Left cardiac atrium (tissue), 4 donors: ENCODE measurements around the gene EXT2. TPM values are rescaled to one million over a fixed set of nuclear protein-coding genes. Genes with fewer than 3 reads are reported as not detected.

ENCODE experiments used
- ATAC-seq, 2 donors: fragments of 200-7000 bp; cut with Tn5 transposase; one replicate each; pipeline ENCODE4 v1.9.1; 2020; ENCODE audit warnings: mild to moderate bottlenecking in 2 of 2, moderate library complexity in 2 of 2
- DNase-seq: peaks from one replicate; pipeline ENCODE4 v3.0.0-alpha.2; 2020
- intact Hi-C, 2 donors: fragments of 100-400 bp; cut with DNase I; formaldehyde crosslinking; loops; one replicate each; pipeline versions ENCODE4 v1.14.1 to v1.15.1; 2022 to 2023
- total RNA-seq, 2 donors: library from RNA; stranded (reverse); fragmentation: NEBNext Ultra II Directional; extraction: Animal tissue kit (Norgen Biotek cat#: 25700); gene quantifications; one replicate each; pipeline ENCODE4 v1.2.1, GENCODE V29; 2021
- donor health status: DM: no; HTN: yes; CAD: no.
- donor health status: DM: no; HTN: yes; CAD: no; lungs with severe emphysema.
- donor health status: DM: yes; HTN: yes; CAD: no.
- donor health status: Dilated cardiomyopathy.

EXT2 gene
- total RNA-seq, 2 donors from 2014 or later: 33.7 to 34.6 TPM

DNA sequence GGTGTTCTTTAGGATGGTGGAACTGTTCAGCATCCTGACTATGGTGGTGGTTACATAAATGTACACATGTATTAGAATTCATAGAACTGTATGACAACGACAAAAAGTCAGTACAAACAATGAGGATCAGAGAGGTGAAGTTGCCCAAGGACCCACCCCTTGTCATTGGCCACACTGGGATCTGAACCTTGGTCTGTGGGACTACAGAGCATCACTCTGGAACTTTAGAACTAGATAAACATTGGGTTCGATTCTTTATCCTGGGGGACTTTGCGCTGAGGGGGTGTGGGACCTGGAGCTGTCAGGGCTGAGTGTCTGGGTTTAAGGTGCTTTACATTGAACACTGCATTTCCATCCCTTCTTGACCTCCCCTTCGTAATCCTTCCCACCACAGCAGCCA, 12.8 kb upstream of the EXT2 start:
- ATAC-seq: no peak
- no peak for DNase-seq
- intact Hi-C loops: no loop called here

DNA sequence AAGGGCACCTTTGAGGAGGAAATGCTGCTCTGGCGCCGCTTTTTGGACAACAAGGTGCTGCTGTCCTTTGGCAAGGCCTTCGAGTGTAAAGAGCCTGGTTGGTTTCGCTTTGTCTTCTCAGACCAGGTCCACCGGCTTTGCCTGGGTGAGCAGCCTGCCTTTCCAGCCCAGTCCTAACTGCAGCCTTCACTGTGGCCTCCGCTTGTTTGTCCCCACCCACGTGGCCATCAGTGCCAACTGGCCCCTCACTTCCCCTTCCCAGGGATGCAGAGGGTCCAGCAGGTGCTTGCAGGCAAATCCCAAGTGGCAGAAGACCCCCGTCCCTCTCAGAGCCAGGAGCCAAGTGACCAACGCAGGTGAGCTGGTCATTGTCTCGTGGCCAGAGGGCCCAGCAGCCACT, 12.0 kb upstream of the EXT2 start:
- no peak for ATAC-seq
- DNase-seq: no peak
- intact Hi-C loops: no loop called here

DNA sequence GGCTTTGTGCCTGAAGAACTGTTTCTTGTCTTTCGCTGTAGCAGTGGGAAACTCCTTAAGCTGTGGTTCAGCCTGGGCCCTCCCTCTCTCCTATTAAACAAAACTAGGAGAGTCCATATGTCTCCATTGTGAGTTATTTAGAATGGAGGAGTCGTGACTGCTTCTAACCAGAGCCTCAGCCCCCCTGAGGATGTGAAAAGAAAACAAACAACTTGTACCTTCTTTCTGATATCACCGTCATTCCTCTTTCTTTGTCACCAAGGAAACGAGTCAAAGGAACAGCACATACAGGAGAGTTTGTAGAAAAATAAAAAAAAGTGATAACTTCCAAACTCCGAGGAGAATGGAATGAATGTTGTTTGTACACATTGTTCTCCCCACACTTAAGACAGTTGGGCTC, 11.6 kb upstream of the EXT2 start:
- intact Hi-C loops: no loop called here
- ATAC-seq: no peak
- DNase-seq: no peak

DNA sequence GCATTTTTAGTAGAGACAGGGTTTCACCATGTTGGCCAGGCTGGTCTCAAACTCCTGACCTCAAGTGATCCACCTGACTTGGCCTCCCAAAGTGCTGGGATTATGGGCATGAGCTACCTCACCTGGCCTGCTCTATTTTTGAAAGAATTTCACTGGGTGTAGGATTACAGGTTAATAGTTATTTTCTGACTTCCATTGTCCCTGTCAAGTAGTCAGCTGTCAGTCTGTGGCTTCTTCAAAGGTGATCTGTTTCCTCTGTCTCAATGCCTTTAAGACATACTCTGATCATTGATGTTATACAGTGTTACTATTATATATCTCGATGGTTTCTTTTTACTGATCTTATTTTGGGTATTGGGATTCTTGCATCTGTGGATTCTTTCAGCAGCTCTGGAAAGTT, 10.1 kb upstream of the EXT2 start:
- intact Hi-C loops: no loop called here
- no peak for ATAC-seq
- DNase-seq: no peak

DNA sequence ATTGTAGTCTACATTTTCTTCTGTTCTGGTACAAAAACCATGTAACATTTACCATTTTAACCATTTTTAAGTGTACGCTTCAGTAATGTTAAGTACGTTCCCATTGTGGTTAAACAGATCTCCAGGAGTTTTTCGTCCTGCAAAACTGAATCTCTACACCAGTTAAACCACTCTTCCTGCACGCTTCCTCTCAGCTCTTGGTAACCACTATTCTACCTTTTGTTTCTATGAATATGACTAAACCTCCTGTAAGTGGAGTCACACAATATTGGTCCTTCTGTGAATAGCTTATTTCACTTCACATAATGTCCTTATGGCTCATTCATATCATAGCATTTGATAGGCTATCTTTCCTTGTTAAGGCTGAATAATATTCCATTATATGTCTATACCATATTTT, 7.1 kb upstream of the EXT2 start:
- intact Hi-C loops: no loop called here
- DNase-seq: no peak
- ATAC-seq: no peak

DNA sequence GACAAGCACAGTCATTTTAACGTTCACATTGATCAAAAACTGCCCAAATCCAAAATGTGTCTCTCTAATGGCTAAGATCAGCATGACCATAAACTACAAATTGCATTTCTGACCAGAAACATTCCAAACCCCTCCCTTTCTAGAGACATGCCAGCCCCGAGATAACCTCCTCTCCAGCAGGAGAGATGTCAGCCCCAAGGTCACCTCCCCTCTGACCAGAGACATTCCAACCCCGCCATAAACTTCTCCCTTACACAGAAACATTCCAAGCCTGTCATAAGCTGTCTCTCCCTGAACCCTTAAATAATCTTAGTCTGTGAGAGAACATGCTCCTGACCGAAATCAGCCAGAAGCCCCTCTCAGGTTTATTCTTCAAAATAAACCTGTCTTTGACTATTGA, 6.6 kb upstream of the EXT2 start:
- intact Hi-C loops: no loop called here

DNA sequence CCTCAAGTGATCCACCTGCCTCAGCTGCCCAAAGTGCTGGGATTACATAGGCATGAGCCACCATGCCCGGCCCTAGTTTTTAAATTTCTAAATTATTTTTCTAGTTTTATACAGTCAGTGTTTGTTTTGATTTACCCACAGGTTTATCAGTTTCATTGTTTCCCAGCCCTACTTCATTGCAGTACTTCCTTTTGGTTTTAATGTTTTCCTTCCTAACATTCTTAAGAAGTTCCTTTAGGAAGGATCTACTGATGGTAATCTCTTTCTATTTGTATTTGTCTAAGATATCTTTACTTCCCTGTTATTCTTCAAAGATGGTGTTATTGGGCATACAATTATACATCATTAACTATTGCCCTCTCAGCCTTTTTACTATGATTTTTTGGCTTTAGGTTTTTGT, 4.9 kb upstream of the EXT2 start:
- ATAC-seq: no peak
- intact Hi-C loops: loop anchor here in 1 of 2 donors (5.0 kb wide), 1 partner anchor 447 kb away; no protein-coding TSS in a partner anchor
- DNase-seq: no peak

More for the DNA sequence above, 6.6 kb upstream of the EXT2 start:
- no peak for ATAC-seq
- DNase-seq: no peak

DNA sequence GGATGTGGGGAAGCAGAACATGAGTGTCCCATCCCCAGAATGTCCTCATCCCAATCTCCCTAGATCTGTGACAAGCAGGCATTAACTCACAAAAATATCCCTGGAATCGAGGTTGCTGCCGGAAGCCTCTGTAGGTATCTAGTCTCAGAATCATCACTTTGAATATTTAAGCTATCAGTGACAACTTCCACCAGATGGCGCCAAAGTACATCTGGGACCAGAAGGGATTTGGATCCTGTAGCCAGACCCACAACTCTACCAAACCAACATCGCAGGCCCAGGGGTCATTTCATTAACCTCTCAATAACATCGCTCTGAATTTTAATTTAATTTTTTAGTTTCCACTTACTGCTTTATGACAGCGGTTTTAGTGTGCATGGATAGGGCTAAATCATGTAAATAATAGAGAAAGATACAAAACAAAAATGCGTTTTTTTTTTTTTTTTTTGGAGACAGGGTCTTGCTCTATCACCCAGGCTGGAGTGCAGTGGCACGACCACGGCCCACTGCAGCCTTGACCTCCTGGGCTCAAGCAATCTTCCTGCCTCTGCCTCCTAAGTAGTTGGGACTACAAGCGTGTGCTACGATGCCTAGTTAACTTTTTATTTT, 1.1 kb upstream of the EXT2 start:
- DNase-seq (peak; percentile 83), ATAC-seq (peak; percentile 51 to 62)
- intact Hi-C loops: loop anchor here in 1 of 2 donors (5.0 kb wide), 1 partner anchor 443 kb away; no protein-coding TSS in a partner anchor

DNA sequence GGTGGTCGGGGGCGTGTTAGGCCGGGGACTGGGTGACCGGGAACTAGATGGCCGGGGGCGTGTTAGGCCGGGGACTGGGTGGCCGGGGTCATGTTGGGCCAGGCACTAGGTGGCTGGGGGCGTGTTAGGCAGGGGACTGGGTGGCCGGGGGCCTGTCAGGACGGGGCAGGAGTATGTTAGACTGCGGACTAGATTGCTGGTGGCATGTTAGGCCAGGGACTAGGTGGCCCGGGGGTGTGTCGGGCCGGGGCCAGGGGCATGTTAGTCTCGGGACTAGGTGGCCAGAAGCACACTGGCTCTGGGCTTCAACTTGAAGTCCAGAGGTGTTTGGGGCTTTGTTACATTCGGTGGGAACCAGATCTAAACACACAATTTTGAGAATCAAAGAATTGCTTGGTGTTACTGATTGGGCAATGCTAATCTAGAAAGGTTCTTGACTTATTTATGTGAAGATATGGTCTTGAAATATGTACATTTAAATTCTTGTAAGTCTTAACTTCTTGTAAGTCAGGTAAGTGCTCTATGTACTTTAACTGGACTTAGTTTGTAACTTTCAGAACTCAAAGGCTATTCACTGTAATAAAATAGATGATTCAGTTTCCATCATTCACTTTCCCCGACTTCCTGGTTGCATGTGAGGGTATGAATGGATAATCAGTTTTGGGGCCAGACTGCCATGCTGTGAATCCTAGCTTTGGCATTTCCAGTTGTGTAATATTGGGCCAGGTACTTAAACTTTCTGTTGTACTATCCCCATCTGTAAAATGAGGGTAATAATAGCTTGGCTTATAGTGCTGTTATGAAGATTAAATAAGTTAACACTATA, 1.1 kb downstream of the EXT2 start:
- DNase-seq: no peak
- ATAC-seq: peak in 1 of 2 donors; percentile 5
- intact Hi-C loops: no loop called here

DNA sequence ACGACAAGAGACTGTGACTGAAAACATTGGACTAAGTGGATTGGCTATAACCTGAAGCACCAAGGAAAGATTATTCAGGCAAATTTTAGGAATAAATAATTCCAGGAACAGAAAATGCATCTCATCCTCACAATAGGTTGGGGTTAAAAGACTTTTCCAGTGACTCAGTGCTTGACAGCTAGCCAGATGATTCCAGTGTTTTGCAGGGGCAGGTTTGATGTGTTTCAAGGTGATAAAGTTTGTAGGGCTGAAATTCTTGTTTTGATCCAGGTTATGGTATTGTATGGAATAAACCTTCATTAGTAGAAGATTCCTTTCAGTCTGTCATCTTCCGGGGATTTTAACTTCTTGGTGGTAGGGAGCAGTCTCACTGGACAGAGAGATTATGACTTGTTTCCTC, 2.3 kb downstream of the EXT2 start:
- DNase-seq (no peak), ATAC-seq (no peak)
- intact Hi-C loops: no loop called here

DNA sequence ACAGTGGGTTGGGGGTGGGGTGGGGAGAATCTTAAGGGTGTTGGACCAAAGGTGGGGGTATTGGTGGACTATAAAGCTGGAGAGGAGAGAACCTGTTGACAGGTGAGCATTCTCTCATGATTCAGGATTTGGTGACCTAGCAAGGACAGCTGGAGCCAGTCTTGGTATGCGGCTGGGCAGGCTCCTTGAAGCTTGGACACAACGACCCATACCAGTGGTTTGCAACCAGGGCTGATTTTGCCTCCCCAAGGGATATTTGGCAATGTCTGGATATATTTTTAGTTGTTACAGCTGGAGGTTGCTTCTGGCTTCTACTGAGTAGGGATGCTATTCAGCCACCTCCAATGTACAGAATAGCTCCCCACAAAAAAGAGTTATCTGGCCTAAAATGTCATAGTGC, 5.6 kb downstream of the EXT2 start:
- intact Hi-C loops: no loop called here
- no peak for ATAC-seq
- no peak for DNase-seq

DNA sequence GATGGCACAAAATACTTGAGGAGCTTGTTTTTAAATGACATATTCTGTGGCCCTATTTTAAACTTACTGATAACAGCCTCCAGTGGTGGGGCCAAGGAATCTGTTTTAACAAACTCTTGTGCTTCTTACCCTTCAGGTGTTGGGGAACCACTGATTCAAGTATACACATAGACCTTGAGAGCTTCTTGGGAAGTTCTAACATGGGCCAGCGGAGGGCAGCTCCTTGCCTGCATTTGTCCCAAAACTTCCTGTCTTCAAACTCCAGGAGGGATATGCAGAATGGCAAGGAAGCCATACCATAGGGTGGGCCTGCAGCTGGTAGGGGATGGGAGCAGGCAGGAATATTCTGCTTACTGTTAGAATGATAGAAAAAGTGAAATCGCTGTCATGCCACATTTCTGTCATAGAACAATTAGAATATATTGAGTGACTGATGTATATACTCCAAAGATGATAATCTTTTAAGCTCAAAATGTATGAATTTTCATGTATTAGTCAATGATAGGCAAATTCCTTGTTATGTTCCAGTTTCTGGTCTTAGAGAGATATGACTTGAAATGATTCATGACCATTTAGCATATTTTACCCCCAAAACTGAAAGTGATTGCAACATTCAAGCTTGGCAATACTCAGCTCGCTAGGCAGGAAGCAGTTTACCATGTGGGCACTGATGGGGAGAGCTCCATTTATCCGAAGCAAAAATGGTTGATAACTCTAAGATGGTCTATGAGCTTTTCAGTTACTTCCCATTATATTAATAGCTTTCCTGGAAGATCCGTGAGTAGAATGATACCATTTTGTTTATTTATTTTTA, 9.2 kb downstream of the EXT2 start:
- intact Hi-C loops: no loop called here
- ATAC-seq: no peak
- no peak for DNase-seq

DNA sequence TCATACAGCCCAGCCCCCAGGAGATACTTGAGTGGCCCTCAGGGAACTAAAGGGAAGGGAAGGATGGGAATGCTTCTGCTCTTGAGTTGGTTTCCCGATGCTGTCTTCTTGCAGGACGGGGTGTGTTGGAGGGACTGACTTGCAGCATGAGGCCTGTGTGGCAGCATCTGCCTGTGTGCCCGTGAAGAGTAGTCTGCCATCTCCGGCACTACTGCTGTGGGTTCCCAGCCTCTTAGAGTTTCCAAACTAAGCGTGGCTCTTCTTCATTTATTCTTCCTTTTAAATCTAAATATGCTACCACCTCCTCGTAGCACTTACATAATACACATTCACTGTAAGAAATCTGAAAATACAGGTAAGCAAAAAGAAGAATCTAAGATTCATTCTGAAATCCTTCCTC, 12.8 kb downstream of the EXT2 start:
- DNase-seq (no peak), ATAC-seq (no peak)
- intact Hi-C loops: no loop called here

DNA sequence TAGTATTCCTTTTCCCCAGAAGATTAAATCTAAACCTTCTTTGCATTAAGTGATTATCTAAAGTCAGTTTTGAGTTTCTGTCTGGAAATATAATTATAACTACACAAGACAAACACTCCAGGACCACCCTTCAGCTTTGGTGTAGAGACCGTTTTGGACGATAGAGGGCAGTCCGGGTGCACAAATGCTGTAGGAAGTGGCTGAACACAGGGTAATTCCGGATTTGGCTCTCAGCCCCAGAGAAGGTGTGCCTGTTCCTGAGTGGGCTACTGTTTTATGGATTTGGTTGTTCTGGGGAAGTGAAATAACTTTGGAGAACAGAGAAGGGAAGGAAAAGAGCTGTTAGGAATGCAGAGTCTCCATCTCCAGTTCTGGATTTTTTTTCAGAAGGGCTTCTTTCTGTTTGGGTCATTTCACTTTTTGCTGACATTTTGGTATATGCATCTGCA, 14.8 kb downstream of the EXT2 start:
- intact Hi-C loops: loop anchor here in 1 of 2 donors (10.0 kb wide), 1 partner anchor 425 kb away; no protein-coding TSS in a partner anchor
- DNase-seq (peak; percentile 56), ATAC-seq (peak; percentile 77 to 86)

DNA sequence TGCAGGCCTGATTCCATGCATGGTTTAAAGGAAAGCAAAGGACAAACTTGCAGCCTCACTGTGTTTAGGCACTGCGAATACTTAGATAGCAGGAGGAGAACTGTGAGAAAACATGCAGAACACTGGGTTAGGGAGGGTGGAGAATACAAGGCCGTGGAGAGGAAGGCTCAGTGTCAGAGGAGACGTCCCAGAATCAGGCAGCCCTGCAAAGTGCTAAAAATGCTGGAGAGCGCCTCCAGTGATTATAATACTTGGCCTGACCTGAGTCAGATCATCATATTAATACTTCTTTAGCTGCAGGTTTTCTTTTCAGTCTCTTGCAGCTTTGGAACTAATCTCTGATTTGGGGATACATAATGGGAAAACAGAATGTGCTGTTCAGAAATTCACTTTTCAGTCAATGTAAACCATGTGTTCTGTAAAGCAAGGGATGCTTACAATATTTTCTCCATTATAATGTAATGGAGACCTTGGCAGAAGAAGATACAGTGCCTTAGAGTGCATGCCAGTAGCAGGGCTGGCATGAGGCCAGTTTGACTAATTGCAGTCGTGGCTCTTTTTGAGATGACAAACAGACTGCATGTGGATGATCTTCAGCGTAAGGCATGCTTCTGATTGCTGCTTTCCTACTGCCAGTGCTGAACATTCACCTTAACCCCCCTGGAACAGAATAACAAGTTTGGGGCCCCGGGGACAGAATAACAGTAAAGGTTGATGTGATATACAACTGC, 16.8 kb downstream of the EXT2 start:
- intact Hi-C loops: loop anchor here in 1 of 2 donors (10.0 kb wide), 1 partner anchor 423 kb away; no protein-coding TSS in a partner anchor
- peak; percentile 69 to 72 for ATAC-seq
- DNase-seq: peak; percentile 63

DNA sequence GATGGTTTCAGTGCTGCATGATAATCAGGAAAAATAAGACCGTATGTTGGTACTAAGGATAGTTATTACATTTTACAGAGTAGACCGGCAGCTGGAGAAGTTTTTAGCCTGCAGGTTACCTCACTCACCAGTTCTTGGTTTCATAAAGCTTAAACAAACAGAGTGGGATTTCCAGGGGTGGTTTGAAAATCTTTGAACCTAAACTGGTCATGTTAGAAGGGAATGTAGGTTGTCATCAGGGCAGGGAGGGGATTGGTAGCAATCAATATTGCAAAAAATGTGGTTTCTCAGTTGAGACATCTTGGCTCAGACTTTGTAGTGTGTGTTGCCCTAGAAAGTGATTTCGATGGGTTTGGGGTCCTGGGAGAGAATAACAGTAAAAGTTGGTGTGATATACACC, 17.5 kb downstream of the EXT2 start:
- ATAC-seq: no peak
- intact Hi-C loops: loop anchor here in 1 of 2 donors (10.0 kb wide), 1 partner anchor 422 kb away; no protein-coding TSS in a partner anchor

DNA sequence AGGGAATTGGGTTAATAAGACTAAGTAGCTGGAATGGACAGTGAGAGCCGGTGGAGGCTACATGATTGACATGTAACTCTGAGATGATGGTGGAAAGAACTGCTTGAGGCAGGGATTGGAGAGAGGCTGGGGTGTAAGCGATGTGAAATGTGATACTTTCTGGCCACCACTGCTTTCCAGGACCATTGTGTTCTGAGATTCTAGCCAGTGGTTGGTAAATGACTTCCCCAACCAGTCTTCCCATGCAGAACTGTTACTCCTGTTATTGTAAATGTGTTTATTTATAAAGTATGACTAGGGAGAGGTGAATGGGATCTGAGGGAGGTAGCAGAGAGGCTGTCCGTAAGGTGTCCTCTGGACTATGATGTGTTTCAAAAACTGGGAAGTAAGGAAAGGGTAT, 18.1 kb downstream of the EXT2 start:
- intact Hi-C loops: loop anchor here in 1 of 2 donors (10.0 kb wide), 1 partner anchor 421 kb away; no protein-coding TSS in a partner anchor
- ATAC-seq (no peak), DNase-seq (no peak)

More for the DNA sequence above, 17.5 kb downstream of the EXT2 start:
- DNase-seq: no peak

DNA sequence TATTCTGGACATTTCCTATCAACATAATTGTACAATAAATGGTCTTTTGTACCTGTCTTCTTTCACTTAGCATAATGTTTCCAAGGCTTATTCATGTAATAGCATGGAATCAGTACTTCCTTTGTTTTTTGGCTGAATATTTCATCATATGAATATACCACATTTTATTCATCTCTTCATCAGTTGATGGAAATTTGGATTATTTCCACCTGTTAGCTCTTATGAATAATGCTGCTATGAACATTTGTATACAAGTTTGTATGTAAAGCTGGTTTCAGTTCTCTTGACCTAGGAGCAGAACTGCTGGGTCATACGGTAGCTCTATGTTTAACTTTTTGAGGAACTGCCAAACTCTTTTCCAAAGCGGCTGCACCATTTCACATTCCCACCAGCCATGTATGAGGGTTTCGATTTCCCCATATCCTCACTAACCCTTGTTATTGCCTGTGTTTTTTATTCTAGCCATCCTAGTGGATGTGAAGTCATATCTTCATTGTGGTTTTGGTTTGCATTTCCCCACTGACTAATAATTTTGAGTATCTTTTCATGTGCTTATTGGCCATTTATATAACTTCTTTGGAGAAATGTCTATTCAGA, 20.9 kb downstream of the EXT2 start:
- ATAC-seq (peak in 1 of 2 donors; percentile 21), DNase-seq (no peak)
- intact Hi-C loops: loop anchor here in 1 of 2 donors (10.0 kb wide), 1 partner anchor 418 kb away; no protein-coding TSS in a partner anchor
